HG03064 (cell line): ENCODE data around the gene SLC12A8.

Source experiments
- ATAC-seq: cut with Tn5 transposase; IDR thresholded peaks from one replicate; pipeline ENCODE4 v1.9.1; 2021; ENCODE audit warnings: low read depth; ENCODE audit not compliant: unreplicated experiment

SLC12A8 gene

DNA sequence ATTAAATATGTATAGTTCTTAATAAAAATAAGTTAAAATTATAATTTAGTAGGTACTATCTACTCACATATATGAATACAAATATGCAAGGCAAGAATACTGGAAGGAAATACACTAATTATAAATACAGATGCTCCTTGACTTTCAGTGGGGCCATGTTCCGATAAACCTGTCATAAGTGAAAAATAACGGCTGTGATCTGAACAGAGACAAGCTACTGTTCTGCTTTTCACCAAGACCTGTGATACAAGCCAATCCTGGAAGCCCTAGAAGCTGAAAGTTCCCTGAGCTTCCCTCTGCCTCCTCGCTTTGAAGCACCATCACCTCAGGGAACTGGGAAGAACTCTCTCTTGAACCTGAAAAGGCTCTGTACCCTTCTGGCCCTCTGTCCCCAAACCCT lies 55.4 kb downstream of the SLC12A8 start:
- no peak for ATAC-seq

DNA sequence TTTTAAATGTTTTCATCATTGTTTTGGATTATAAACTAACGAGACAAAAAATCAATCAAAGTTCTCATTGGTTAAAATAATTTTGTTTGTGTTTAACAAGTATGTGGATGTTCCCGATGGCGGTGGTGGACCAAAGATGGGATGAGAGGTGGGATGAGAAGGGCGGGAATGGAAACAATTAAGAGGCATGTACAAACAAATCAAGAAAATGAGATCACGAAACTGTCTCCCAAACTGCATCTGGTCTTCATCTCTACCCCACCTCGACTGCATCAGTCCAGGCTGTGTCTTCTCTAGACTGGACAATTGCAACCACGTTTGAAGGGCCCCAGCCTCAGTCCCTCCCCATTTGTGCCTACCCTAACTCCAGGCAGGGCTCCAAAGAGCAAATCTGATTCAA lies 56.1 kb downstream of the SLC12A8 start:
- no peak for ATAC-seq

DNA sequence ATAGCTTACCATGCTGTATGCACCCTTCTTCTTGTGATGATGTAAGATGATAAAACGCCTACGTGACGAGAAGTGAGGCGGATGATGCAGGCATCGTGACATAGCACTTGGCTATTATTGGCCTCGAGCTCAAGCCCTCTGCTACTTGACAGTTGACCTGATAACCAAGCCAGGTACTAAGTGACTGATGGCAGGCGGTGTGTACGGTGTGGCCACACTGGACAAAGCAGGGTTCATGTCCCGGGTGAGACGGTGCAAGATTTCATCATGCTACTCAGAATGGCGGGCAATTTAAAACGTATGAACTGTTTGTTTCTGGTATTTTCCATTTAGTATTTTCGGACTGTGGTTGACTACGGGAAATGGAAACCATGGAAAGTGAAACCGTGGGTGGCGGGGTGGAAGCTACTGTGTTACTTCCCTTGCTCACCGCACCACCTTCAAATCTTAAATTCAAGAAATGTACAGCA lies 57.7 kb downstream of the SLC12A8 start:
- no peak for ATAC-seq

DNA sequence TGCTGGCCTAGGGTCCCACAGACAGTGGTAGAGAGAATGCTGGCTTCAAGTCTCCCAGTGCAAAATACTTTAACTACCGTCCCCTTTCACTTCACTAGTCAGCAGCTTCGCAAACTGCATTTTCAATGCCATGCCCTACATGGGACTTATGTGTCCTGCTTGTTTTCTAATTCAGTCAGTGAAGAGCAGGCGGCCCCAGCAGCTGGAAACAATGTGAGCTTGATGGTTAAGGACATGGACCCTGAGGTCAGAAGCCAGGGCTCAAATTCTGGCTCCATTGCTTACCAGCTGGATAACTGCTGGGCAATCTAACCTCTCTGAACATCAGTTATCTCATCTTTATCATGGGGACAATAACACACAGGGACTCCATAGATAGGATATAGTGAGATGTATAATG lies 58.4 kb downstream of the SLC12A8 start:
- ATAC-seq: no peak

DNA sequence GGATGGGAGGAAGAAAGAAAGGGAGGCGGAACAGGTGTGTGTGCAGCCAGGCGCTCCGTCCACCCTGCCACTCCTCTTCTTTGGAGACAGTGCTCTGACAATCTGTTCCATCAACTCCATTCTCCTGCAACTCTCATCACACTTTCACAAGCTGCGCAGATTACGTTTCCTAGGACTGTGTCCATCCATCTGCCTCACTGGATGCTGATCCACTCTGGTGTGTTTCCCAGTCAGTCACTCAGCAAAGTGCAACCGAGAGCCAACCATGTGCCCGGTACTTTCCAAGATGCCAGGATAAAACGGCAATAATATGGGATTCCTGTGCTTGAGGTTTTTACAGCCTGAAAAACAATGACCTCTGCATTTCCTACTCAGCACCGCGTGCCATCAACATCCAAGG lies 59.6 kb downstream of the SLC12A8 start:
- no peak for ATAC-seq

DNA sequence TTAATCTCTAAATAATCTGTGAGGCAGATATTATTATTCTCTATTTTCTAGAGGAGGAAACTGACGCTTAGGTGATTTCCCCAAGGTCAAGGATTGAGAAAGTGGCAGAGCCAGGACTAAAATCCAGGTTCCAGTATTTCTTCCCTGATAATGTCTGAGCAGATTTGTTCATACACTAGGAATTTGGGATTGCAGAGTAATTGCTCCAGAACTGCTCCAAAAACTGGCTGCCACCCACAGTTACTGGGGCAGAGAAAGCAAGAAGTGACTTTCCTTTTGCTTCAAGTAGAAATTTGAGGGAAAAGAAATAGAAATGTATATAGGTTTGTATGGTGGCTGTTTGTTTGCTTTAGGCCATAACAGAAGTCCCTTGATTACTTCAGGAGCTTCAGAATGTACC lies 60.6 kb downstream of the SLC12A8 start:
- ATAC-seq: no peak

DNA sequence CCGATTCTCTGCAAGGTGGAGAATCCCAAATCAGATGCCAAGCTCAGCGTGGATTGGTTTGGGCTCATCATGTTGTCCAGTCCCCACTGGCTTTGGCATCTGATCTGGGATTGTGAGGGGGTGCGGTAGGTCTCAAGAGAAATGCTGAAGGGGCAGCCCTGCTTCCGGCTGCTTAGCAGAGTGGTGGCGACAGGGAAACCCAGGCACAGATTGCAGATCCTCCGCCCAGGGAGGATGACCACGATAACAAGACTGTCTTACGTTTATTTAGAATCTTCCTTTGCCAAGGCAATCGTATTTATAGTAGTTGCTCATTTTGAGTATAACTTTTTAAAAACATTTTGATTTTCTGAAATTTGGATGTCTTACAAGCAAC lies 61.1 kb downstream of the SLC12A8 start:
- no peak for ATAC-seq

DNA sequence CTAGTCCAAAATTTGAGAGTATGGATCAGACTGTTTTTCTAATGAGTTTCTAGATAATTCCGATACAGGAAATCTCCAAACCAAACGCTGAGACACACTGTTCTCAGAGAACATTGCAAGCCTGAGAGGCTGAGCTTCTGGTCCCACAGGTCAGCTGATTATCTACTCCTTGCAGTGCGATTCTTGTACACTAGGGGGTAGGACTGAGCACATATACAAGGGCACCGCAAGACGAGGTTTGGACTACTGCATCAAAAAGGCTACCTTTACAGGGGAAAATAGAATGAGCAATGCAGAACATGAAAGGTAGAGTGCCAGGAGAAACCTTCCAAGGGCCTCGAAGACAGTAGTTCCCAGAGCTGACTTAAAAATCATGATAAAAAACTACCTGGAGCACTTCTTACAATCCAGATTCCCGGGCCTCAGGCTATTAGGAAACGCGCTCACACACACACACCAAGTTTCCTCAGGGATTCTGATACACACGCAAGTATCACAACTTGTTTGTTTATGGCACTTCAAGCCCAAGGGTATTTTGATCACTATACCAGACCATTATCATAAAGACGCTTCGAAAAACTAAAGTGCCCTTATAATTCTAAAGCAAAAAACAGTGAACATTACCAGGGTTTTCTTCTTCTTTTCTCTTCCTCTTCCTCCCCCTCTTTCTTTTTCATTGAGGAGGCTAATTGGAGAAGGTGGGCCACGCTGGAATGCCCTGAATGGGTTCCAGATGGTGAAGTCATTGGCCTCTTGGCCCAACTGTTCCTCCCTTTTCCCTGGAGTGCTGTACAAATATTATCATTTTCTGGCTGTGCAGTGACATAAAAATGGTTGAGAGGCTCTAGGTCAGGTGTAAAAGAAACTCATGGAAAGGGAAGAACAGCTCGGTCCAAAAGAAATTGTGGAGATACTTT lies 61.8 kb downstream of the SLC12A8 start:
- ATAC-seq: no peak

DNA sequence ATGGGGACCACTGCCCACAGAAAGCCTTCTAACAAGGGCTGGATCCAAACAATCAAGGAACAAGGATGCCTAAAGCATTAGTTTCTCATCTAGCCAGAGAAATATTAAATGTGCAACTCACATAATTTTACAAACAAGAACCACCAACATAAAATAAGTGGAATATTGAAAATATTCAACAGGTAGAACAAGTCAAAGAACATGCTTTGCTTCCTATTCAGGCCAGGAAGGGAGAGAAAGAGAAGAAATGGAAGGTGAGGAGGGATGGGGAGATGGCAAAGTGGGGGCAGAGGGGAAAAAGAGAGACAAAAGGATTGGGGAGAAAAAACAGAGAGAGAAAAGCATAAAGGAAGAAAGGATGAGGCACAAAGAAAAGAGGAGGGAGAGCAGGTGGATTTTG lies 63.1 kb downstream of the SLC12A8 start:
- no peak for ATAC-seq

DNA sequence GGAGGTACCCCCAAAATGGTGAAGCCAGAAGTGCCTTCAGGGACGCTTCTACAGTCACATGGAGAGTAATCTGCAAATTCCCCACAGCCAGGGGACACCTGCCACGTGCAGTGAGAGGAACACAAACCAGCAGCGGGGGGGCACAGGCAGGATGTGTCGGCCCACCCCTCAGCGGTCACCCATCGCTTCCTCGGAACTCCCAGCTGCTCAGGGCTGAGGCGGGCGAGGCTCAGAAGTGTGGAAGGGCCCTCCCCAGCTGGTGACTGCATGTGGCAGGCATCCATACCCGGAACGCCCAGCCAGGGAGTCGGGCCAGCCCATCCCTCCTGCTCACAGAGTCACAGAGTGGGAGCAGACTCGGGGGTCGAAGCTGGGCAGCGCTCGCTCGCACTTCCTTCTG lies 63.7 kb downstream of the SLC12A8 start:
- ATAC-seq: no peak

DNA sequence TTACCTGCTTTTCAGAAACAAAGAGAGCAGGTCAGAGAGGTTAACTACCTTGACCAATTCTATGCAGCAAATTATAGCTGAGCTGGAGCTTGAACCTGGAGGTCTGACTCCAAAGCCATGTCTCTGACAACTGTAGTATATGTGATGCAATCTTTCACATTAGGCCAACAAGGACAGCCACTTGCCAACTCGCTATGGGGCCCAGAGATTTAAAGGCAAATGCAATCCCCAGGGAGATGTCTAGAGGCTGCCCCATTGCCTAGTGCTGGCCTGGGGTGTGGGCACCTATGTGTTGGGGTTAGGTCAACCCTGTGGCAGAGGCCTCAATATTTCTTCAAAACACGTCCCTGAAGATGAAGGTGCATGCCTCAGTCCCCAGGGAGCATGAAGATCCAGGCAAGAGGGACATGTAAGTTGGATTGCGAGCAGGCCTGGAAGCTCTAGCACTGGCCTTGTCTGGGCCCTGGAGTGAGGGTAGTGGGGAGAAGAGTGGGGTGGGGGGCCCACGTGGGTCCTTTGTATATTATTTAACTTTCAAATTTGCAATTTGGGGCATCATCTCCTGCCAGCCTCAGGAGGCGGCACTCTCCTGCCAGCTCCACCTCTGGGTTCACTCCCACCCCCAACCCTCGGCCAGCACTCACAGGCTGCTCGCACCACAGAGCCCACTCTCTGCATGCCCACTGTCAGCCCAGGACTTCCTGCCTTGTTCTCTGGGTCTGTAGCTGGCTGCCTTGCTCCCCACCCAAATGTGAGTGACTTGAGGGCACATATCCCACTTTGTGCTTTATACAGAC lies 64.3 kb downstream of the SLC12A8 start:
- ATAC-seq: no peak

DNA sequence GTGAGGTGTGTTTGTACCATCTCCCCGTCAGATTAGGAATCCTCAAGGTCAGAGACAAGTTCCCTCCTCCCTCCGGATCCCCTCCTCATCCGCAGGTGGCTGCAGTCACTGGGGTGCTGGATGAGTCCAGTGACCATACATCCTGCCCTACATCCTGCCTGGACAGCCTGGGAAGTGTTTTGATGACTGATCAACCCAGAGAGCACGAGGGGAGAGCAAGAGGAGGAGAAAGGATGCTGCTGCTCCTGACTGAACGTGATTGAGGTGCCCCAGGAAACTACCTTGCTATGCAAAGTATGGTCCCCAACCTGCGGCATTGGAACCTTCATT lies 65.1 kb downstream of the SLC12A8 start:
- no peak for ATAC-seq

DNA sequence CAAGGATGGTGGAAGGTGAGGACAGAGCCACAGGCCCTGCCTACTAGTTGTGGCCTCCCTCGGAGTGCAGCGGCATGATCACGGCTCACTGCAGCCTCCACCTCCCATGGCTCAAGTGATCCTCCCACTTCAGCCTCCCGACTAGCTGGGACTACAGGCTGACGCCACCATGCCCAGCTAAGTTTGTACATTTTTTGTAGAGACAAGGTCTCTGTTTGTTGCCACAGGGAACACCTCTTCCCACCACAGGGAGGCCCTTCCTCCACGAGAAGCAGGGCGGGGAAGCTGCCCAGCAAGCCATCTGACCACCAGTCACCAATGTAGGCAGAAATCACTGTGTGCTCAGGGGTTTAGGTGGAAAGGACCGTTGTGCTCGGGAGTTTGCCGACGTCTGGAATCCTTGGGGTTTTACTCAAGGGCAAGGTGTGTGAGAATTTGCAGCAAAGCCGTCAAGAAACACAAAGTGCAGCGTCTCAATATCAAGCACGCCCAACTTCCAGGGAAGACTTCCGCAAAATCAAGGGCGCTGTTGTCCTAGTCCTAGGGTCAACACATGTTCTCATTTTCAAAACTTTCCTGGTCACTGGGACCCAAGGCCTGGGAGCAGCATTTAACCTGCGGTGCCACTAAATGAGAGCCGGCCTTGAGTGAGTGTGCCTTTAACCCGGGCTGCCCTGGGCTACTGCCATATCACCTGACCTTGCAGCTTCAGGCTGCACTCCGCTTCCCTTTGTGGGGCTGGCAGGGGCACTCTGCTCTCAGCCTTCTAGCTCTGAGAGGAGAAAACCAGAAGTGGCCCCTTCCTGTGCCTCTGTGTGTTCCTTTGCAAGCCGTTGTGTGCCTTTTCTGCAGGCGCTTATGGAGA lies 65.7 kb downstream of the SLC12A8 start:
- ATAC-seq: no peak

DNA sequence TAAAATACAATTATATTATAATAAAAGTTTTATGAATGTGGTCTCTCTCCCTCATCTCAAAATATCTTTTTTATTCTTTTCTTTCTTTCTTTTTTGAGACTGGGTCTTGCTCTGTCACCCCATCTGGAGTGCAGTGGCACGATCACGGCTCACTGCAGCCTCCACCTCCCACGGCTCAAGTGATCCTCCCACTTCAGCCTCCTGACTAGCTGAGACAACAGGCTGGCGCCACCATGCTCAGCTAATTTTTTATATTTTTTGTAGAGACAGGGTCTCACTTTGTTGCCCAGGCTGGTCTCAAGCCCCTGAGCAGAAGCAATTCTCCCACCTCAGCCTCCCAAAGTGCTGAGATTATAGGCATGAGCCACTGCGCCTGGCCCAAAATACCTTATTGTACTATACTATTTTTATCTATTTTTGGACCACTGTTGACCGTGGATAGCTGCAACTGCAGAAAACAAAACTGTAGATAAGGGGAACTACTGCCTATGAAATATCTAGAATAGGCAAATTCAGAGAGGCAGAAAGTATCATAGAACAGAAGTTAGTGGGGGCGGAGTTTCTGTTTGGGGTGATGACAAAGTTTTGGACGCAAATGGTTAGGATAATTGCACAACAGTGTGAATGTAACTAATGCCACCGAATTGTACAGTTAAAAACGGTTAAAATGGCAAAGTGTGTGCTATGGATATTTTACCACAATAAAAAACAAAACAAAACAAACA lies 66.6 kb downstream of the SLC12A8 start:
- ATAC-seq: no peak

DNA sequence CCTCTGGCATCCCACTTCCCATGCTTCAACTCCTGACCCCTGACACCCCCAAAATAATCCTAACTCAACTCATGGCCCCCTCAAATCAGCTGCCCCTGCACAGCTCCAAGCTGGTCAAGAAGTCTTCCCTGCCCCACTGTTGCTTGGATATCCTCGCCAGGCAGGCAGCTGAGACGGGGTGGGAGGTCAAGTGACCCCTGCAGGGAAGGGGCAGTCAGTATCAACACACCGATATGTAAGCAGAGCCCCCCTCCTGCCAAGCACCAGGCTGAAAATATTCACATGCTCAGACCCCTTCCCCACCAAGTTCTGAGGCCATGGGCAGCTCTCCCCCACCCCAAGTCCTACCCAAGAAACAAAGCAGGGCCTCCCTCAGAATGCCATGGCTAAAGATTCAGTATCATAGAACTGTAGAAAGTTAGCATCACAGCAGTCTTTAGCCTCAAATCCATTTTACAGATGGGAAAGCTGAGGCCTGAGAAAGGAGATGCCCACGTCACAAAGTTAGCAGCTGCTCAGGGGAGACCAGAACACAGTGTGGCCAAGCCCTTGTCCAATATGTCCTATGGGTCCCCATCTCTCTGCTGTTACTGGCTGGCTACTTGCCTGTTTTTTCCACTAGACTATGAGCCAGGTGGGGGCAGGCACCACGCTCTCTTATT lies 67.8 kb downstream of the SLC12A8 start:
- no peak for ATAC-seq

DNA sequence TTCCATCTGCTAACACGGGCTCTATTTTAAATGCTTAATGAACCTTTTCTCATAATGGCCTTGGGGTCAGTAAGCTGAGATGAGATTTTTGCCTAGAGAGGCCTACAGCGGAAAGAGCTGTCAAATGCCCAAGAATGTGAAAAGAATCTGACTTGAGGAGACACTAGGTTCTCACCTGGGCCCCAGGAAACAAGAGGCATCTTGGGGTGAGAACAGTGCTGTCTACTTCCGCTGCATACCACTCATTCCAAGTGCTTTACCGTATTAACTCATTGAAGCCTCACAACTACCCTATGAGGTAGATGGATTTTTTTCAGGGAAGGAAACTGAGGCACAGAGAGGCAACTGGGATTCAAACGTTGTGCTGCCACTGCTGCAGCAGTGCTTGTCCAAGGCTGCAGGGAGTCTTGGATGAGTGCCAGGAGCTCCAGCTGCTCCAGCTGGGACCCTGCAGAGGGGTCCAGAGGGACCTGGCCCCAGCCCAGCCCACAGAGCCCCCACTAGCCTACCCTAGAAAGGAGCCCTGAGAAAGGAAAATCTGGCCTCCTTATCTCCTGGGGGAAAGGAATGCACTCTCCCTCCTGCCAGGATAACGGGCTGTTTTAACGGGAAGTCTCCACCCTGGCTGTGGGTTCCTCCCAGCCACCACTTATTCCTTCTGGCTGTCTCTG lies 68.4 kb downstream of the SLC12A8 start:
- no peak for ATAC-seq

DNA sequence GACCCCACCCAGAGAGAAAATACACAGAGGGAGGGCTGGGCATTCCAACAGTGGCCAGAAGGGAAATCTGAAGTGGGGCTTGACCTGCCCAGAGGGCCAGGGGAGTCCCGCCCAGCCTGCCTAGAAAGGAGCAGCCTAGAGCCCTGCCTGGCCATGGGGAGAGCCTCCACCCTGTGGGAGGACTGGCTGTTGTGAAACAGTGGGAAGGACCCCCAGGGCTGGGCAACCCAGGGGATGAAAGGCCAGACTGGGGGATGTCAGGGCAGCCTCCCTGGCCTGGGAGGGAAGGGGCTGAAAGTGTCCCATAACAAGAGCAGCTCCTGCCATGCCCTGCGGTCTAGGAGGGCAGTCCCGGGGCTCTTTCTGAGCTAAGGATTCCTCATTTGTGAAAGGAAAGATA lies 69.0 kb downstream of the SLC12A8 start:
- no peak for ATAC-seq

DNA sequence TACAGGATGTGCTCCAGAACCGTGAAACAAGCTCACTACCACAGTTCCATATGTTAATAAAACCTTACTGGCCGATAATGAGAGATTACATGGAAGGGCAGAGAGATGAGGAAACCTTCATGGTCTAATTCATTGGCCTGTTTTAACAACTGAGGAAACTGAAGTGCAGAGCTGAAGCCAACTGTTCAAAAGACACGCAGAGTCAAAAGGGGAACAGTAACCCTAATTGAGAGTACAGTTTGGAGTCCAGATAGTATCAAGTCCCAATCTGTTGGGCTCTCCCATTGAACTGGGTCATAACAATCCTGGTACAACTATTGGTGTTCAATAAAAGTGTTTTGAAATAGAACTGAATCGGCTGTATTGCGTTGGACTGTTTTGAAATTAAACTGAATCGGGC lies 69.6 kb downstream of the SLC12A8 start:
- ATAC-seq: no peak

DNA sequence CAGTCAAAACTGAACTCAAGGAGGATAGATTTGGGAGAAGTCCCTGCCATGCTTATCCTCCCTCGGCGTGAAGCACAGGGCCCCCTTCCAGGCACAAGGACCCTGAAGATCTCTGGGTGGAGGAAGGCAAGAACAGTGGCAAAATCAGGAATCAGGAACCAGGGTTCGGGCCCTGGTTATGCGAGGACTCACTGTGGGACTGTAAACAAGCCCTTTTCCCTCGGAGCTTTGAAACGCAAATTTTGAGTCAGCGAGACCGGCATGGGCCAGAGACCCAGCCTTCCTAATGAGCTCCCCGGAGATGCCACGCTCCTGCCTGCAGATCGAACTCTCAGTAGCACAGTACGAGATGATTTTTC lies 70.1 kb downstream of the SLC12A8 start:
- ATAC-seq: no peak
